Mucosa of gallbladder (tissue), 1 donor: ENCODE measurements around the gene GGA2. TPM values are rescaled to one million over a fixed set of nuclear protein-coding genes. Genes with fewer than 3 reads are reported as not detected.
"Not testable (repeated sequence)": the region's sequence is repeated elsewhere in the genome, so short reads cannot be mapped to it uniquely, and the experiment has no call there.

ENCODE experiments used
- DNase-seq: peaks from one replicate; pipeline ENCODE4 v3.0.0-alpha.2; 2020; ENCODE audit warnings: low spot score
- total RNA-seq: library from RNA; stranded (reverse); gene quantifications from one replicate; pipeline ENCODE4 v1.2.1, GENCODE V29; 2021
- donor health status: DM: no; HTN: no; CAD: no.

Gene GGA2
- total RNA-seq, 1 donor from 2014 or later = 54.3 TPM

GRCh38 chr16:23504453-23505179 lies 5.7 kb downstream of the GGA2 start:
- peak; percentile 36 for DNase-seq

DNA sequence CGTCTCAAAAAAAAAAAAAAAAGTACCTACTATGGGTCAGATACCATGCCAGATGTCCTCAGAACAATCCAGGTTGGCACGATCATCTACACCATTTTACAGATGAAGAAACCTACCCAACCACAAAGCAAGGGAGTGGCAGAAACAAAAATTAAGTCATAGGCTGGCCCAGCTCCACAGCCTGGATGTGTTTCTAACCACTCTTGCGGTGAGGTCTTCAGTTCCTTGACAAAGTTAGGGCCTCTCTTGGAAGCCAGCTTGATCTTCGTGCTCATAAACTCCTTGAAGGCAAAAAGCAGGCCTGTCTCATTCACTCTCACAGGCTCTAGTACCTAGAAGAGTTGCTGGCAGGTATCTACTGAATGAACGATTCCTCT lies 6.2 kb downstream of the GGA2 start:
- no peak for DNase-seq

DNA sequence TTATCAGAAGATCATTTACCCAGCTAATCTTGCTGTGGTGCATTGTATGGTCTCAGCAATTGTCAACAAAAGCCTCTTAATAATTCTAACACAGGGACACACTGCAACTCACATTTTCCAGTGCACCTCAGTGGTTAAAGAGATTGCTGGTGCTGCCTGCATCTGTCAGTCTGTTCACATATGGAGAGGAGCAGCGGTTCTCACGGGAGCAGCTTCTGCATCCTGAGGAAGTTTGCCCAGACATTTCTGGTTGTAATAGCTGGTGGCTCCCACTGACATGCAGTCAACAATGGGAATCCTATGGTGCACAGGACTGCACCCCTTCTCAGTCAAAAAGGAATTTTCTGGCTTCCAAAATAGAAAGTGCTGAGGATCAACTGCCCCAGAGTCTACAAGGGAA lies 7.8 kb downstream of the GGA2 start:
- DNase-seq = no peak

DNA sequence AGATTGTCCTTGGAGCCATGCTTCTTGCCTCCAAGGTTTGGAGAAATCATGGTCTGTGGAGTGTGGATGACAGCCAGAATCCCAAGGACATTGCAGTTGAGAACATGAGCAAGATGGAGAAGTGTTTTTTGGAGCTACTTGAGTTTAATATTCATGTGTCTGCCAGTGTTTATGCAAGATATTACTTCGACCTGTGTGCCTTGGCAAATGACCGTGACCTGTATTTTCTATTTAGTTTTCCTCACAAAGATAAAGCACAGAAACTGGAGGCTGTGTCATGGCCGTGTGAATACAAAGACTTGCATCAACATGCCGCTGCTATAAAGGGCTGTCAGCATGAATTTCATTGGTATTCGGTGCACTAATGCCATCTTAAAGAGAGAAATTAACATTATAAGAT lies 9.0 kb downstream of the GGA2 start:
- no peak for DNase-seq

GRCh38 chr16:23500862-23501225 lies 9.4 kb downstream of the GGA2 start:
- DNase-seq = no peak

DNA sequence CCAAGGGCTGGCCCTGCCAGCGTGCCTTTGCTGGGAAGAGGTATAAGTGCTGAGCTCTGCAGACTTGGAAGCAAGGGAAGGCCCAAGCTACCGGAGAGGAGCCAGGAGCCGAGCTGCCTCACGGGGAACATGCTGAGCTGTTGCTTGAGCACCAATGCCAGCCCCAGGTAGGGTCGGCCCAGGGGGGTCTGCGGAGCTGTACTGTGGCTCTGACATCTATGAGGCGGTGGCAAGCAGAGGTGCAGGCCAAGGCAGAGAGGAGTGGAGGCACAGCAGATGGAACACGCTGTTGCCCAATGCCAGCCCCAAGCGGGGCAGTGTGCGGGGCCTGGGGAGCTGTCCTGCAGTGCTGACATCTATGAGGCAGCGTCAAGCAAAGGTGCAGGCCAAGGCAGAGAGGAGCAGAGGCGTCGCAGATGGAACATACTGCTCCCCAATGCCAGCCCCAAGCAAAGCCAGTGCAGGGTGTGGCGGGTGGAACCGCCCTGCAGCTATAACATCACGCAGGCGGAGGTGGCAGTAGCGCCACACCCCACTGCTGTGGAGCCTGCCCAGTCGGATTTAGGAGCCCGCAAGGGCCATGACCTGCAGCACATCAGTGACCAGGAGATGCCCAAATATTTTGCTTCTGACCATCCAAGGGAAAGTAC lies 10.0 kb downstream of the GGA2 start:
- DNase-seq = no peak

GRCh38 chr16:23499801-23500200 lies 10.5 kb downstream of the GGA2 start:
- no peak for DNase-seq

- no peak for DNase-seq
Measured at GRCh38 chr16:23498863-23499262, 11.4 kb downstream of the GGA2 start.

DNA sequence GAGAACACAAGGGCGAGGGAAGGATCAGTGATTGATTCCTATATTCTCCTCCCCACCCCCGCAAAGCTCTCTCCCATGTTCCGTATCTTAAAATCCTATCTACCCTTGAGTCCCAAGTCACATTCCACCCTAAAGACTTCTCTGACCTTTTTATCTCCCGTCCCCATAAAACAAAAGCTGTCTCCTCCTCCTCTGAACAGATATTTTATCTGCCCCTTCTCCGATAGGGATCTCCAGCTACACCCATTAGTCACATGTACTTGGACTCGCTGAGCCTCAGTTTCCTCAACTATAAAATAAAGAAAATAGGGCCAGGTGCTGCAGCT lies 12.8 kb downstream of the GGA2 start:
- DNase-seq = no peak

DNA sequence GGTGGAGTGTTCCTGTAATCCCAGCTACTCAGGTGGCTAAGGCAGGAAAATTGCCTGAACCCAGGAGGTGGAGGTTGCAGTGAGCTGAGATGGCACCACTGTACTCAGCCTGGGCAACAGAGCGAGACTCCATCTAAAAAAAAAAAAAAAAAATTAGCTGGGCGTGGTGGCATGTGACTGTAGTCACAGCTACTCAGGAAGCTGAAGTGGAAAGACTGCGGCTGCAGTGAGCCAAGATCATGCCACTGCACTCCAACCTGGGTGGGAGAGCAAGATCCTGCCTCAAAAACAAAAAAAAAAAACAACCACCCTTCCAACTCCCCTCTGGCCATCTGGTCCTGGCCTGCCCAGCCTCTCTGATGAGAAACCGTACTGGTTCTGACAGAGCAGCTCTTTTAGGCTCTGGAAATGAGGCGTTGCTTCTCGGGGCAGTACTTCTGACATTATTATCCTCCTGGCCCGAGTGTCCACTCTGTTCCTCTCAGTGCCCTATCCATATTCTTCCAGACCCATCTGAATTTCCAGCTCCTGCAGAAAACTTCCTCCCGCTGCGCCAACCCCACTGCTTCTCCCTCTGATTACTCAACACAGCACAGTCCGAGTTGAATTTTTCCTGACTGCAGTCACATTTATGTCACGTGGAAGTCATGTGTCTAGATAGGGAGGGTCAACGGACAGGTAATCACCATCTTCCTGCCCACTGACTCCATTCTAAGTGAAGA lies 13.3 kb downstream of the GGA2 start:
- DNase-seq = peak; percentile 51

- no peak for DNase-seq
Measured at GRCh38 chr16:23495671-23496070, 14.6 kb downstream of the GGA2 start.

DNA sequence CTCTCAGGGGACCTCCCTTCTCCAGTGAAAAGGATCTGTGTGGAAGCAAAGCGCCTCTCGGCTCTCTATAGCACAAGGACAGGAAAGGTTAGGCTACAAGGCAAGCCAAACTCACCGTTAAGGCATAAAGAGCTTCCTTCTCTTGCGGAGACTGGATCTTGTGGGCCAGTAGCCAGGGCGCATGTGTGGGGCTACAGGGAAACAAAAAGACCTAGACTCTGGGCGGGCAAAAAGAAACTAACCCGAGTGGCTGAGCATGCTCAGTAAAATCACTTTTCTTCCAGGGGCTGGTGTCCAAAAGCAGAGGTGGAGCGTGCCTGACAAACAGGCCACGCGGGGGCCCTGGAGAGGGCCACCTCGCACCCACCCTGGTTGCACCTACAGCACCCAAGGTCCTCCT lies 16.1 kb downstream of the GGA2 start:
- no peak for DNase-seq

DNA sequence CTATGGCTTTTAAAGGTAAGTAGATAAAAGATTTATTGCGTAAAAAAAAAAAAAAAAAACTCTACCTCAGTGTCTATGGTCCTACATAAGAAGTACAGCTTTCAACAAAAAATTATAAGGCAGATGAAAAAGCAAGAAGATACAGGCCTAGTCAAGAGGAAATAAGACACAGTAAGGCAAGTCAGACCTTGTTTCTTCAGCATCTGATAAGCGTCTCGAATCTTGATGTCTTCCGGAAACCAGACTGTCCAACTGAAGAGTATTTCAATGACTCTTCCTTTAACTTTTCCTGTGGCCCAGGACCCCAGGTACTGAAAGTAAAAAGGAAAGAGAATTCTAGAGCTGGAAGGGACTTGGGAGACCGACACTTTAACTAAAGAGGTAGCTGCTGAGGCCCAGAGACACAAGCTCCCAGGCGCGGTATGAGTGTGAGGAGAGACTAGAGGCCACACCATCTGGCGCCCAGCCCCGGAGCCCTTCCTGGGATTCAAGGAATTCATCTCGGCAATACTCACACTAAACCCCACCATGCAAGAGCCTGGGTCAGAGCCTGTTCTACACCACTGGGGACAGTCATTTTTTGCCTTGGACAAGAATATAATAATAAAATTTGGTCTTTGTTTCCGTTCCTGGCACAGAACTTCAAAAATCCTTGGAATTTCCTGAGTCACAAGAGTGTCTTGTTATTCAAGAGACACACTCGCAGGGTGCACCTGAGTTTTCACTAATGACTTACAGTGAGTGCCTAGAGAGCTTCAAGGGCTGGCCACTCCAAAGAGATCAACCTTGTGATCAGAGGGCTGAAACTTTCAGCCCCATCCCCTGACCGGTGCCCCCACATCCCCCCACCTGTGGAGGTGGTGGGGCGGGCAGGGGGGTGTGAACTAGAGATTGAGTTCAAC lies 18.6 kb downstream of the GGA2 start:
- DNase-seq = no peak

DNA sequence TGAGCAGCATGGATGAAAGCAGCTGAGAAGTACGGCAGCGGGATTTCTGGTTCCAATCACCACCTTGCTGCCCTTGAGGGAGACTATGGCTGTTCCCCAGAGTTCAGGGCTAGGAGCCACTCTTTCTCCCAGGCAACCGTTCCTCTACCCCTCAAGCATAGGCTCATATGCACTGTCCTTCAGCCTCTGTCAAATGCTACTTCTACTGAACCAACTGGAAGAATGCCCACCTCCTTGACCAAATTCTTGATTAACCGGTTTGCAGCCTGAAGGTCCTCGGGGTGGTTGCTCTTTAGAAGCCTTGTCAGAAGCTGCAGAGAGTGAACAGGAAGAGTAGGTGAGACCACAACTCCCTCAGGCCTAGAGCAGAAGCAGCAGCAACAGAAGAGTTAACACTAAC lies 23.8 kb downstream of the GGA2 start:
- DNase-seq = no peak

DNA sequence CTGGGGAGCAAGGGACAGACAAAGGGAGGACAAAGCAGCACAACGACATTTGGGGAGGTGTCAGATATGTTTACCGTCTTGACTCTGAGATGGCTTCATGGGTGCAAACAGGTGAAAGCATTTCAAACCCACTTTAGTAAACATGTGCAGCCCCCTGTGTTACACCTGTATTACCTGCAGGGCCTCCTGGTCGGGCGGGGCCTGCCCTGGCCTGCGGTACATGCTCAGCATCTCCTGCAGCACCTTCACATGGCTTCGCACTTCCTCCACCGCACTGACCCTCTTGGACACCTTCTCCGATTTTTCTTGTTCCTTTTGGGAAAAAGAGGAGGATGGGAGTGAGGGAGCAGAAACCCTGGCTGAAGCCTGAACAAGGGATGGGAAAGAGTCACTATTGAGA lies 24.5 kb downstream of the GGA2 start:
- no peak for DNase-seq

DNA sequence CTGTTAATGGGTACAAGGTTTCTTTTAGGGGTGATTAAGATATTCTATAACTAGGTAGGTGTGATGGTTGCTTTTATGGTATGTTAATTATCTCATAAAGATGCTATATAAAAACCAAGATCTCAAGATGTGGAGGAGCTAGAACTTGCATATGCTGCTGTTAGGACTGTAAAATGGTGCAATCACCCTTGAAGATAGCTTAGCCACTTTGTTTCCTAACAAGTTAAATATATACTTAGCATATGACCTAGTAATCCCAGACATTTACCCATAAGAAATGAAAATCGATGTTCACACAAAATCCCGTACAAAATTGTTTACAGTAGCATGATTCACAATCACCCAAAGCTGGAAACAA lies 25.1 kb downstream of the GGA2 start:
- no peak for DNase-seq

DNA sequence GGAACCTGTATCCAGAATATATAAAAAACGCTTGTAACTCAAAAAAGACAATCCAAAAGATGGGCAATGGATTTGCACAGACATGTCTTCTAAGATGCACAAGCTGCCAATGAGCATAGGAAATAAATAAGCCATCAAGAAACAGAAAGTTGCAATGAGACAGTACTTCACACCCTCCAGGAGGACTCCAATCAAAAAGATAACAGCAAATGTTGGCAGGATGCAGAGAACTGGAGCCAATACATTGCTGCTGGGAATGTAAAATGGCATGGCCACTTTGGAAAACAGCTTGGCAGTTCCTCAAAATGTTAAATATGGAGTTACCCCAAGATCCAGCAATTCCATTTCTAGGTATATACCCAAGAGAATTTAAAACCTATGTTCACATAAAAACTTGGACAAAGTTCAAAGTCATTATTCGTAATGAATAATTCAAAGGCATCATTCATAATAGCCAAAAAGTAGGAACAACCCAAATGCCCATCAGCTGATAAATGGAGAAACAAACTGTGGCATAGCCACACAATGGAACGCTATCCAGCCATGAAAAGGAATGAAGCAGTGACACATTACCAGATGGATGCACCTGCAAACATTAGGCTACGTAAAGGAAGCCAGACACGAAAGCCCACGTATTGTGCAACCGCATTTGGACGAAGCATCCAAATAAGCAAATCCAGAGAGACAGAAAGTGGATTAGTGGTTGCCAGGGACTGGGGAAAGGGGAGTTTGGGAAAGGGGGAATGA lies 25.6 kb downstream of the GGA2 start:
- DNase-seq = no peak

GRCh38 chr16:23483492-23483891 lies 26.8 kb downstream of the GGA2 start:
- not testable (repeated sequence) for DNase-seq

- no peak for DNase-seq
Measured at GRCh38 chr16:23482778-23483177, 27.5 kb downstream of the GGA2 start.

GRCh38 chr16:23480257-23480656 lies 30.0 kb downstream of the GGA2 start:
- DNase-seq = no peak

GRCh38 chr16:23479138-23479537 lies 31.2 kb downstream of the GGA2 start:
- DNase-seq = no peak

- no peak for DNase-seq
Measured at GRCh38 chr16:23478566-23478965, 31.7 kb downstream of the GGA2 start.
